ENCODE results near the gene ODAD2.

DNA sequence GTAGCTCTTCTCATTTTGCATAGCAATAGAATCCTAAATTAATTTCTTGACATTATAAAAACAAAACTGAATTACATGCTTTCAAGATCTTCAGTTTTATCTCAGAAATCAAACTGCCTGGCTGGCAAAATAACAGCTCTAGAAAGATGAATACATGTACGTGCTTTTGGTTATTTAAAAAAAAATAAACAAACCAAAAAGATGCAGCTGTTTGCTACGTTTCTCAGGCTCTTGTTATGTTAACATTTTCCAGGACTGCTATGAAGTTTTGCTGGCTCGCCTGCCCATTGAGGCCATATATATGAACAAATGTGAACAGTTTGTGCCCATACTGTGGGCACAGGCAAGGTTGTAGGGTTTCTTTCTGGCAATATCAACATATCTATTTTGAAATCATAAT is 86.6 kb downstream of the ODAD2 start:
- TF ChIP-seq YY1 (IDR thresholded peaks at IDR 0.05; ENCODE audit: low read depth, low read length) (no peak), POLR2AphosphoS5 (IDR thresholded peaks at IDR 0.05; ENCODE audit: low read depth, low read length) (no peak), CTCF (IDR thresholded peaks at IDR 0.05; ENCODE audit: control extremely low read depth in 1 of 3, insufficient read depth in 1 of 3, low read depth in 1 of 3, low read length in 3 of 3) (no peak), ATF3 (IDR thresholded peaks at IDR 0.05; ENCODE audit: insufficient read depth, low read depth, low read length) (no peak), TCF12 (IDR thresholded peaks at IDR 0.05; ENCODE audit: low read depth, low read length) (no peak), JUND (IDR thresholded peaks at IDR 0.05; ENCODE audit: low read length) (no peak), SP1 (IDR thresholded peaks at IDR 0.05; ENCODE audit: low read depth, low read length) (no peak), E2F6 (IDR thresholded peaks at IDR 0.05) (no peak), SUZ12 (IDR thresholded peaks at IDR 0.05; ENCODE audit: low read length) (no peak), TAF1 (IDR thresholded peaks at IDR 0.05; ENCODE audit: low read depth, low read length) (no peak)

Data from H1 (cell line).